Measurements from ENCODE around the gene SPG11.
"Not testable (repeated sequence)": the region's sequence is repeated elsewhere in the genome, so short reads cannot be mapped to it uniquely, and the experiment has no call there.

SPG11 gene

GRCh38 chr15:44554934-44555723 is 108.3 kb downstream of the SPG11 start:
- DNase-seq (ENCODE audit: low read depth): no peak
- no peak for TF ChIP-seq CTCF (conservative IDR thresholded peaks at IDR 0.05; ENCODE audit: low read length)
- H3K4me3 ChIP-seq (ENCODE audit: low read length): no peak overlapping the region

- no peak overlapping the region for H3K4me3 ChIP-seq (ENCODE audit: low read length)
- DNase-seq (ENCODE audit: low read depth): no peak
- no peak for TF ChIP-seq CTCF (conservative IDR thresholded peaks at IDR 0.05; ENCODE audit: low read length)
Observed at GRCh38 chr15:44550734-44551133, 112.7 kb downstream of the SPG11 start.

- peak; percentile 52 for DNase-seq (ENCODE audit: low read depth)
- peak; percentile 50 for TF ChIP-seq CTCF (conservative IDR thresholded peaks at IDR 0.05; ENCODE audit: low read length)
- no peak overlapping the region for H3K4me3 ChIP-seq (ENCODE audit: low read length)
Observed at GRCh38 chr15:44550256-44550655, 113.2 kb downstream of the SPG11 start.

- not testable (repeated sequence) for H3K4me3 ChIP-seq (ENCODE audit: low read length); DNase-seq (ENCODE audit: low read depth)
Observed at GRCh38 chr15:44549152-44549551, 114.3 kb downstream of the SPG11 start.

- peak; percentile 44; the same call in 1 of the 2 replicates for TF ChIP-seq CTCF (conservative IDR thresholded peaks at IDR 0.05; ENCODE audit: low read length)
- H3K4me3 ChIP-seq (ENCODE audit: low read length): no peak overlapping the region
- DNase-seq (ENCODE audit: low read depth): peak; percentile 52
Observed at GRCh38 chr15:44545913-44546802, 117.3 kb downstream of the SPG11 start.

GRCh38 chr15:44544745-44545144 is 118.7 kb downstream of the SPG11 start:
- DNase-seq (ENCODE audit: low read depth); H3K4me3 ChIP-seq (ENCODE audit: low read length): not testable (repeated sequence)

- H3K4me3 ChIP-seq (ENCODE audit: low read length): no peak overlapping the region
- DNase-seq (ENCODE audit: low read depth): no peak
- TF ChIP-seq CTCF (conservative IDR thresholded peaks at IDR 0.05; ENCODE audit: low read length): no peak
Observed at GRCh38 chr15:44542596-44542995, 120.9 kb downstream of the SPG11 start.
